ENCODE data around the gene LPP. TPM values are rescaled to one million over a fixed set of nuclear protein-coding genes. Genes with fewer than 3 reads are reported as not detected.

LPP gene
- total RNA-seq, 6 experiments from 2014 or later, result 41.5 to 90.5 (median 69.5) TPM

GRCh38 chr3:188257384-188258026 is 103.5 kb downstream of the LPP start:
- no peaks in the 10 kb centered on the region for H3K27me3 ChIP-seq
- intact Hi-C loops (cut with DNase I), result no loop called here
- H3K4me1 ChIP-seq, result peaks cover 0 to 20% (median 2%) of the 10 kb centered on the region in 4 donors
- no peaks in the 10 kb centered on the region for H3K36me3 ChIP-seq
- no peak for DNase-seq
- no peak overlapping the region for H3K4me3 ChIP-seq
- TF ChIP-seq CTCF (IDR thresholded peaks at IDR 0.05) (no peak), POLR2A (IDR thresholded peaks at IDR 0.05) (no peak)
- no peak overlapping the region for H3K27ac ChIP-seq
- H3K9me3 ChIP-seq, result no peaks in the 10 kb centered on the region
- ATAC-seq, result peak; percentile 16 to 56 (median 32)
- 38% methylated on average over 3 of the region's 3 CpGs for WGBS (ENCODE audit: insufficient coverage, low coverage, low lambda C conversion rate, missing lambda C conversion rate)

- ATAC-seq (peak in 3 of 4 donors; percentile 7 to 44 (median 31)), DNase-seq (no peak)
- no peak for TF ChIP-seq POLR2A (IDR thresholded peaks at IDR 0.05)
- TF ChIP-seq CTCF (IDR thresholded peaks at IDR 0.05), result no peak
- no peak overlapping the region for H3K4me3 ChIP-seq
- intact Hi-C loops (cut with DNase I), result no loop called here
- H3K9me3 ChIP-seq, result no peaks in the 10 kb centered on the region
- H3K27me3 ChIP-seq, result no peaks in the 10 kb centered on the region
- peaks cover 0 to 33% (median 7%) of the 10 kb centered on the region in 4 donors for H3K4me1 ChIP-seq
- WGBS (ENCODE audit: insufficient coverage, low coverage, low lambda C conversion rate, missing lambda C conversion rate), result 43% methylated on average over 2 of the region's 2 CpGs
- peak overlapping the region in 1 of 3 donors; percentile 10 for H3K27ac ChIP-seq
- H3K36me3 ChIP-seq, result no peaks in the 10 kb centered on the region
These were observed 105.2 kb downstream of the LPP start for GRCh38 chr3:188259191-188259590.

- peak overlapping the region in 1 of 3 donors; percentile 10 for H3K27ac ChIP-seq
- no peak for DNase-seq
- H3K36me3 ChIP-seq, result no peaks in the 10 kb centered on the region
- intact Hi-C loops (cut with DNase I), result no loop called here
- no peaks in the 10 kb centered on the region for H3K9me3 ChIP-seq
- no peak for ATAC-seq
- no peak overlapping the region for H3K4me3 ChIP-seq
- WGBS (ENCODE audit: insufficient coverage, low coverage, low lambda C conversion rate, missing lambda C conversion rate), result 51% methylated on average over 2 of the region's 2 CpGs
- no peaks in the 10 kb centered on the region for H3K27me3 ChIP-seq
- peaks cover 0 to 34% (median 9%) of the 10 kb centered on the region in 4 donors for H3K4me1 ChIP-seq
- no peak for TF ChIP-seq POLR2A (IDR thresholded peaks at IDR 0.05)
- no peak for TF ChIP-seq CTCF (IDR thresholded peaks at IDR 0.05)
These were observed 105.6 kb downstream of the LPP start for GRCh38 chr3:188259596-188259995.

GRCh38 chr3:188261011-188261410 is 107.1 kb downstream of the LPP start:
- peaks cover 0 to 46% (median 14%) of the 10 kb centered on the region in 4 donors for H3K4me1 ChIP-seq
- intact Hi-C loops (cut with DNase I), result no loop called here
- DNase-seq (no peak), ATAC-seq (no peak)
- TF ChIP-seq POLR2A (IDR thresholded peaks at IDR 0.05) (no peak), CTCF (IDR thresholded peaks at IDR 0.05) (no peak)
- no peak overlapping the region for H3K4me3 ChIP-seq
- WGBS (ENCODE audit: insufficient coverage, low coverage, low lambda C conversion rate, missing lambda C conversion rate), result 85% methylated on average over 4 of the region's 4 CpGs
- H3K9me3 ChIP-seq, result no peaks in the 10 kb centered on the region
- no peaks in the 10 kb centered on the region for H3K27me3 ChIP-seq
- no peaks in the 10 kb centered on the region for H3K36me3 ChIP-seq
- no peak overlapping the region for H3K27ac ChIP-seq

Data from right lobe of liver (tissue), 6 donors.